GM18858 (cell line): ENCODE measurements around the gene FCAMR.
A peak's percentile ranks its signal among the peaks of the same experiment; 100 is the strongest.
"Not testable (repeated sequence)": the region's sequence is repeated elsewhere in the genome, so short reads cannot be mapped to it uniquely, and the experiment has no call there.

Experiments used
- ATAC-seq: cut with Tn5 transposase; IDR thresholded peaks from one replicate; pipeline ENCODE4 v1.9.1; 2021; ENCODE audit not compliant: unreplicated experiment

Gene FCAMR

GRCh38 chr1:206933333-206933945, 36.8 kb downstream of the FCAMR start:
- no peak for ATAC-seq

GRCh38 chr1:206932177-206932576, 38.1 kb downstream of the FCAMR start:
- no peak for ATAC-seq

- ATAC-seq: no peak
Measured at GRCh38 chr1:206931709-206932108, 38.6 kb downstream of the FCAMR start.

- peak; percentile 85 for ATAC-seq
Measured at GRCh38 chr1:206930210-206930798, 40.0 kb downstream of the FCAMR start.

GRCh38 chr1:206929524-206929923, 40.7 kb downstream of the FCAMR start:
- ATAC-seq: no peak

- ATAC-seq: no peak
Measured at GRCh38 chr1:206926286-206926685, 44.0 kb downstream of the FCAMR start.

- ATAC-seq: peak; percentile 34
Measured at GRCh38 chr1:206925106-206925736, 45.0 kb downstream of the FCAMR start.

GRCh38 chr1:206924592-206925105, 45.6 kb downstream of the FCAMR start:
- ATAC-seq: peak; percentile 14

GRCh38 chr1:206923961-206924557, 46.2 kb downstream of the FCAMR start:
- ATAC-seq: not testable (repeated sequence)

- no peak for ATAC-seq
Measured at GRCh38 chr1:206923009-206923960, 47.0 kb downstream of the FCAMR start.

- ATAC-seq: no peak
Measured at GRCh38 chr1:206922524-206922923, 47.7 kb downstream of the FCAMR start.

GRCh38 chr1:206921772-206922265, 48.4 kb downstream of the FCAMR start, which contains the start of gene FCMR:
Gene FCMR (minus strand): TSS chr1:206921941. CDS start chr1:206921854, 87 bp downstream.
- no peak for ATAC-seq

GRCh38 chr1:206918076-206918475, 52.2 kb downstream of the FCAMR start:
- ATAC-seq: no peak

GRCh38 chr1:206916000-206916709, 54.1 kb downstream of the FCAMR start:
- ATAC-seq: no peak

GRCh38 chr1:206915030-206915735, 55.1 kb downstream of the FCAMR start:
- ATAC-seq: no peak

- no peak for ATAC-seq
Measured at GRCh38 chr1:206913766-206914537, 56.3 kb downstream of the FCAMR start.

GRCh38 chr1:206912445-206913095, 57.7 kb downstream of the FCAMR start:
- no peak for ATAC-seq
